ENCODE results near the gene CAD.

- TF ChIP-seq MXI1 (IDR thresholded peaks at IDR 0.05; ENCODE audit: low read depth, low read length) = no peak
- no peak for TF ChIP-seq SP1 (IDR thresholded peaks at IDR 0.05; ENCODE audit: low read depth, low read length)
- no peak for TF ChIP-seq FOXK2 (IDR thresholded peaks at IDR 0.05)
These were observed 28.5 kb downstream of the CAD start for GRCh38 chr2:27245626-27246025.

Data from GM12878 (cell line).